HG02885 (cell line): ENCODE data around the gene CHRM3.

Source experiments
- ATAC-seq: cut with Tn5 transposase; IDR thresholded peaks from one replicate; pipeline ENCODE4 v1.9.1; 2021; ENCODE audit warnings: mild to moderate bottlenecking; ENCODE audit not compliant: unreplicated experiment, poor library complexity

The CHRM3 gene

GRCh38 chr1:239392271-239392670, 5.9 kb downstream of the CHRM3 start:
- ATAC-seq = no peak

DNA sequence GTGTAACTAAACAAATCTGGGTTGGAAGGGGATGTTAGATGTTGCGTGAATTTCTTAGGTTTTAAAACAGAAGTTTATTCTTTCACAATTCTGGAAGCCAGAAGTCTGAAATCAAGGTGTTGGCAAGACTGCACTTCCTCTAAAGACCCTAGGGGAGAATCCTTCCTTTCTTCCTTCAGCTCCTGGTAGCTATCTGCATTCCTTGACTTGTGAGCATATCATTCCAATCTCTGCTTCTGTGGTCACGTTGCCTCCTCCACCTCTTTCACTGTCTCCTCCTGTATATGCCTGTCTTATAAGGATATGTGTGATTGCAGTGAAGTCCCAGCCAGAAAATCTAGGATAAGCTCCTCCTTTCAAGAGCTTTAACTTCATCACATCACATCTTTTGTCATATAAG, 7.7 kb downstream of the CHRM3 start:
- no peak for ATAC-seq

DNA sequence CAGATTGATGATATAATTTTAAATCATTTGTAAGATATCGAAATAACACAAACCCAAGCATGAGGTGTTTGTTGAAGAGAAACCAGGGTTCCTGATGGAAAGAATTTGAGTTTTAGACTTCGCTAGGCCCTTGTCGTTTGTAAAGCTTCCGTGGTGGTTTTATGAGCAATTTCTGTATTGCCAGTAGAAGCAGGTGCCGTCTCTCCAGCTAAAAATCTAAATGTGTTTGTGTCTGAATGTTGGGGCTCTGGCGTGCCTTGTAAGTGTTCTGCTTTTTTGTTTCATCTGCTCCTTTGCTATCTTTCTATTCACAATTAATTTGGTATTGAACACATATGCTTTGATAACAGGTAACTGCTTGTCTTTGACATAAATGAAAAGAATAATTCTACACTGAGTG, 27.5 kb downstream of the CHRM3 start:
- ATAC-seq = no peak

- no peak for ATAC-seq
Observed at GRCh38 chr1:239417221-239417620, 30.9 kb downstream of the CHRM3 start.

DNA sequence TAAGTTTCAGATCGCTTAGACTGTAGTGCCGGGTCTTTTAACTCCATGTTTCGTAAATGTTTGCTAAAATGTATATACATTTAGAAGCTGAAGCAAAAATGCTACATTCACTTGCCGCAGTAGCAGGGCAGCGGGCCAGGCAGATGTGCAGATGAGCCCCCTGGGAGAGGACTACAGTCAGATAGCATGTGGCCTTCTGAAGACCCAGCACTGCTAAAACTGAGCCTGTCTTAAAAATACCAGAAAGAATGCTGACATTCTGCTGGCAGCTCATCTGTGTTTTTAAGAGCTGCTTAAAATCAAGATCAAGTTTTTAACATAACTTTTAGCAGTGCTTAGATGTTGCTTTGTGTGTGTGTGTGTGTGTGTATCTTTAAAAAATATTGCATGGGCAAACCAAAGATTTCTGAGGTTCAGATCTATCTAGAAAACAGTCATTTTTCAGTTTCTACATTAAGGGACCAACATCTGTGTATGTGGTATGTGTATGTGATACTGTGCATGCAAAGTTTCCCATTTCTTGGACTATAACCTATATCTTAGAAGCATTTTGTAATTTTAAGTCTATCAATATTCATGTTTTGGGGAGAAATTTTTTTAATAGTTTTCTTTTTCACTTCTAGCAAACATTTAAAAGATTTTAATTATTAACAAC, 31.7 kb downstream of the CHRM3 start:
- ATAC-seq = no peak

GRCh38 chr1:239418681-239419080, 32.3 kb downstream of the CHRM3 start:
- no peak for ATAC-seq

- ATAC-seq = no peak
Observed at GRCh38 chr1:239421811-239422210, 35.4 kb downstream of the CHRM3 start.

- no peak for ATAC-seq
Observed at GRCh38 chr1:239422818-239423217, 36.5 kb downstream of the CHRM3 start.

GRCh38 chr1:239426821-239427475, 40.6 kb downstream of the CHRM3 start:
- ATAC-seq = no peak

- no peak for ATAC-seq
Observed at GRCh38 chr1:239427712-239428111, 41.3 kb downstream of the CHRM3 start.

DNA sequence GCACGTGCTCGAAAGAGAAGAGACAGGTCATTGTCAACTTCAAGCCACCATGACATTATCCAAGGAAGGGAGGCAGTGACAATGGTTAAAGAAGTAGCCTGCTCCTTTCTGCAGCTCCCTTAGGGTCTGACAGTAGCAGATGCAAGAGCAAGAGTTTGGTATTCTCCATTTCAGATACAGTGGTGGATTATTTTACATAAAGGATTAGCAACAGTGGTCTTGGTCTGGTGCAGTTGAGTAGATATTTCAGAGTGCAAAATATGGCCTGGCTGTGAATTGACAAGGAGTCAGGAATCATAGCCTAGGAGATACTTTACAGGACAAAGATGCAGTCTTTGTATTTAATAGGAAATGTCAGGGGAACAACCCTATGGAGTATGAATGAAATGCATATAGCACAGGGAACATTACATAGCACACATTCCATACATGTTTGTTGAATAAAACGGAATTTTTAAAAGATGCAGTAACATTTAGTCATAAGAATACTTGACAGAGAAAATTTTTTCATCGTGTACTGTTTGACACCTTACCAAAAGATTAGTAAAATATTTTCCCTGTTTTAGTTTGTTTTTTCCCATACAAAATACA, 41.8 kb downstream of the CHRM3 start:
- ATAC-seq = no peak

GRCh38 chr1:239429163-239429562, 42.8 kb downstream of the CHRM3 start:
- no peak for ATAC-seq

- no peak for ATAC-seq
Observed at GRCh38 chr1:239432255-239432654, 45.9 kb downstream of the CHRM3 start.

DNA sequence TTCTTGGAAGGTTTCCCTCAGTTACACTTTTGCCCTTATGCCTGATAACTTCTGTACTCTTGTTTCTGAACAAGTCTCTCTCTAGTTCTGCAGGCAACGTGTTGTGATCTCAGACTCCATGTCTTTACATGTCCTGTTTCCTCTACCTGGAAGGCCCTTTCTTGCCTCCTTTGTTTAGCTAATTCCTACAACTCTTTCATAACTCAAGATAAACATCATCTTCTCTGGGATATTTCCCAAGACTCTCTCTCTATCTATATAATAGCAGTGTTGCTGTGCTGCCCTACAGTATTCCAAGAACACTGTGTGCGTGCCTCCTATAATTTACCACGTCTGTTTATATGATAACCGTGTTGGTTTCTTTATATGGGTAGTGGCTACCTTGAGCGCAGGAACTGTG, 47.8 kb downstream of the CHRM3 start:
- ATAC-seq = no peak
